H1 (cell line): Measurements from ENCODE around the gene NADSYN1.

Source experiments
- EP300 ChIP-seq, 2 experiments: IDR thresholded peaks; 1 replicate in 1 of 2; 2 replicates in 1 of 2; pipeline ENCODE4 v1.6.1; 2011 to 2012; ENCODE audit warnings: low read depth in 2 of 2, low read length in 2 of 2, mild to moderate bottlenecking in 2 of 2, borderline replicate concordance in 1 of 2, inconsistent platforms in 1 of 2, moderate library complexity in 1 of 2
- POLR2AphosphoS5 ChIP-seq: IDR thresholded peaks from 2 replicates; pipeline ENCODE4 v1.6.1; 2011; ENCODE audit warnings: low read depth, low read length
- SP2 ChIP-seq: IDR thresholded peaks from 2 replicates; pipeline ENCODE4 v1.6.1; 2012; ENCODE audit warnings: mild to moderate bottlenecking, low read length, inconsistent platforms
- TF ChIP-seq, protein P1 (sequence below), 3 experiments: IDR thresholded peaks; 1 replicate in 2 of 3; 2 replicates in 1 of 3; pipeline versions ENCODE4 v1.5.1 to v1.6.1; 2011; ENCODE audit warnings: low read length in 3 of 3, mild to moderate bottlenecking in 3 of 3, inconsistent platforms in 2 of 3, low read depth in 1 of 3, moderate library complexity in 1 of 3; ENCODE audit not compliant: insufficient read depth in 1 of 3; ENCODE audit errors: control extremely low read depth in 1 of 3

DNA sequence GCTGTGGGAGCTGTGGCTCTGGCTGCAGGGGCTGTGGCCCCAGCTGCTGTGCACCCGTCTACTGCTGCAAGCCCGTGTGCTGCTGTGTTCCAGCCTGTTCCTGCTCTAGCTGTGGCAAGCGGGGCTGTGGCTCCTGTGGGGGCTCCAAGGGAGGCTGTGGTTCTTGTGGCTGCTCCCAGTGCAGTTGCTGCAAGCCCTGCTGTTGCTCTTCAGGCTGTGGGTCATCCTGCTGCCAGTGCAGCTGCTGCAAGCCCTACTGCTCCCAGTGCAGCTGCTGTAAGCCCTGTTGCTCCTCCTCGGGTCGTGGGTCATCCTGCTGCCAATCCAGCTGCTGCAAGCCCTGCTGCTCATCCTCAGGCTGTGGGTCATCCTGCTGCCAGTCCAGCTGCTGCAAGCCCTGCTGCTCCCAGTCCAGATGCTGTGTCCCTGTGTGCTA, 95.7 kb downstream of the NADSYN1 start:
- TF ChIP-seq EP300 (IDR thresholded peaks at IDR 0.05; ENCODE audit: borderline replicate concordance in 1 of 2, low read depth in 2 of 2, low read length in 2 of 2), result no peak
- TF ChIP-seq POLR2AphosphoS5, result no peak
- TF ChIP-seq, protein P1, sequence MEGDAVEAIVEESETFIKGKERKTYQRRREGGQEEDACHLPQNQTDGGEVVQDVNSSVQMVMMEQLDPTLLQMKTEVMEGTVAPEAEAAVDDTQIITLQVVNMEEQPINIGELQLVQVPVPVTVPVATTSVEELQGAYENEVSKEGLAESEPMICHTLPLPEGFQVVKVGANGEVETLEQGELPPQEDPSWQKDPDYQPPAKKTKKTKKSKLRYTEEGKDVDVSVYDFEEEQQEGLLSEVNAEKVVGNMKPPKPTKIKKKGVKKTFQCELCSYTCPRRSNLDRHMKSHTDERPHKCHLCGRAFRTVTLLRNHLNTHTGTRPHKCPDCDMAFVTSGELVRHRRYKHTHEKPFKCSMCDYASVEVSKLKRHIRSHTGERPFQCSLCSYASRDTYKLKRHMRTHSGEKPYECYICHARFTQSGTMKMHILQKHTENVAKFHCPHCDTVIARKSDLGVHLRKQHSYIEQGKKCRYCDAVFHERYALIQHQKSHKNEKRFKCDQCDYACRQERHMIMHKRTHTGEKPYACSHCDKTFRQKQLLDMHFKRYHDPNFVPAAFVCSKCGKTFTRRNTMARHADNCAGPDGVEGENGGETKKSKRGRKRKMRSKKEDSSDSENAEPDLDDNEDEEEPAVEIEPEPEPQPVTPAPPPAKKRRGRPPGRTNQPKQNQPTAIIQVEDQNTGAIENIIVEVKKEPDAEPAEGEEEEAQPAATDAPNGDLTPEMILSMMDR (IDR thresholded peaks at IDR 0.05; ENCODE audit: control extremely low read depth in 1 of 3, insufficient read depth in 1 of 3, low read depth in 1 of 3, low read length in 3 of 3), result no peak
- TF ChIP-seq SP2, result no peak
